IPS-18c (cell line): ENCODE results near the gene TMOD1.
"Not testable (repeated sequence)": the region's sequence is repeated elsewhere in the genome, so short reads cannot be mapped to it uniquely, and the experiment has no call there.

Experiments
- H3K4me3 ChIP-seq: 2 replicates; pipeline ENCODE4 v1.7.0; 2013; ENCODE audit warnings: low read depth, mild to moderate bottlenecking, low read length, moderate library complexity; ENCODE audit not compliant: insufficient read depth
- H3K9me3 ChIP-seq: one replicate; pipeline ENCODE4 v1.6.1; 2013; ENCODE audit warnings: mild to moderate bottlenecking, low read length, moderate library complexity; ENCODE audit not compliant: control insufficient read depth, insufficient read depth

The TMOD1 gene

DNA sequence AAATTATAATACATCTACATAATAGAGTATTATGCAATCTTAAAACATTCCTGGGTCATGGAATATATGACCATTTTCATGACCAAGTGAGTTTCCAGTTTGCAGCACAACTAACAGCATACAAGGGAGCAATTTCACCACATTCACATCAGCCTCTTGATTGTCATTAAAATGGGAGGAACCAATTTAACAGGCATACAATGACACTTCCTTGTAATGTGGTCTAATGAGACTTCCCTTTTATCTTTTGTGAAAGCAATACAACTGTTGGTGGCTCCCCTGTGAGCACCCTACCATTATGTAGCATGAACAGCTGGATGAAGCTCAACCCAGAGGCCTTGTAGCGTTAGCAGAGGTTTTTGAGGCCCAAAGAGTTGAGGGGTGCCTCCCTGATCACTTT, 13.6 kb upstream of the TMOD1 start:
- H3K4me3 ChIP-seq: no peak overlapping the region

DNA sequence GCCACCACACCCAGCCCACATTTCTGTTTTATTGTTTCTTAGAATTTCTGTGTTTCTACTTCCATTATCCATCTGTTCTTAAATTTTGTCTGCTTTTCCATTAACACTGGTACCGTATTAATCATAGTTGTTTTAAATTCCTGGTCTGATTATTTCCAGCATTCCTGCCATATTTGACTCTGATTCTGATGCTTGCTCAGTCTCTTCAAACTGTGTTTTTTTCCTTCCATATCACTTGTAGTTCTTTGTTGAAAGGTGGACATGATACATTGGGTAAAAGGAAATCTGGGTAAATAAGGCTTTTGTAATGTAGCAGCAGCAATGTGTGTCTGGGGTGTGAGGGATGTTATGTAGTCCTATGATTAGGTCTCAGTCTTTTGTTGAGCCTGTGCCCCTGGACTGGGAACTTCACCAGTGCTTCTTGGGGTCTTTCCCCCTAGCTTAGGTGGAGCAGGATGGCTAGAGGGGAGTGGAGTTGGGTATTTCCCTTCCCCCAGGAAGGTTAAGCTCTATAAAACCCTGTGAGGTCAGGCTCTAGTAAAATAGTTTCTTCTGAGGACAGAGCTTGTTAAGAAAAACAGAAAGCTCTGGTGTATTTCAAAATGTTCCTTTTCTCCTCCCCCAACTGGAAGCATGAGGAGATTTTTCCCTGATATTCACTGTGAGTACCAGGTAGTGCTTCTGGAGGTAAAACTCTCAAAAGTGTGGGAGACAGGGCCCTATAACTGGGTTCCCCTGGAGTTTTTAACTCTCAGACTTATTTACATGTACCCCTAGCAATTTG, 10.1 kb upstream of the TMOD1 start:
- no peaks in the 10 kb centered on the region for H3K9me3 ChIP-seq
- H3K4me3 ChIP-seq: no peak overlapping the region

More for the DNA sequence above, 13.6 kb upstream of the TMOD1 start:
- no peaks in the 10 kb centered on the region for H3K9me3 ChIP-seq

DNA sequence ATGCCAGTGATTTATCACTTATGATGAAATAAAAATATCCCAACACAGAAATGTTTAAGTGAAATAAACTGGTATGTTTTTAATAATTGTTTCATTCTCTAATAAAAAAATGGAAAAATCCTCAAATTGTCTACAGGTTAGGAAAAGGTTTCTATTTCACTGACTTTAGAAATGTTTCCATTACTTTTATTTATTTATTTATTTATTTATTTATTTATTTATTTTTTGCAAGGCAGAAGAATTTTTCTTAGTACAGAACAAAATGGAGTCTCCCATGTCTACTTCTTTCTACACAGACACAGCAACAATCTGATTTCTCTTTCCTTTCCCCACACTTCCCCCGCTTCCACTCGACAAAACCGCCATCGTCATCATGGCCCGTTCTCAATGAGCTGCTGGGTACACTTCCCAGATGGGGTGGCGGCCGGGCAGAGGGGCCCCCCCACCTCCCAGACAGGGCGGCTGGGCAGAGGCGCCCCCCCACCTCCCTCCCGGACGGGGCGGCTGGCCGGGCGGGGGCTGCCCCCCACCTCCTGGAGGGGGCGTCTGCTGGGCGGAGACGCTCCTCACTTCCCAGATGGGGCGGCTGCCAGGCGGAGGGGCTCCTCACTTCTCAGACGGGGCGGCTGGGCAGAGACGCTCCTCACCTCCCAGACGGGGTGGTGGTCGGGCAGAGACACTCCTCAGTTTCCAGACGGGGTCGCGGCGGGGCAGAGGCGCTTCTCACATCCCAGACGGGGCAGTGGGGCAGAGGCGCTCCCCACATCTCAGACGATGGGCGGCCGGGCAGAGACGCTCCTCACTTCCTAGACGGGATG, 3.7 kb upstream of the TMOD1 start:
- H3K4me3 ChIP-seq, H3K9me3 ChIP-seq: not testable (repeated sequence)

DNA sequence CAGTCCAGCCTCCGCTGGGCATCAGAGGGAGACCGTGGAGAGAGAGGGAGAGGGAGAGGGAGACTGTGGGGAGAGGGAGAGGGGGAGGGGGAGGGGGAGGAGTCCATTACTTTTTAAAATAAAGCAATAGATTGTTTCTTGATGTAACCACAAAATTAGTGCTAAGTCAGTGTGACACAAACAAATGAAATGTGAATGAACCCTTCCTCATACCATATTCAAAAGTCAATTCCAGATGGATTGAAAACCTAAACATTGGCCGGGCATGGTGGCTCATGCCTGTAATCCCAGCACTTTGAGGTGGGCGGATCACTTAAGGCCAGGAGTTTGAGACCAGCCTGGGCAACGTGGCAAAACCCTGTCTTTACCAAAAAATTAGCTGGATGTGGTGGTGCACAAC, 2.6 kb upstream of the TMOD1 start:
- H3K9me3 ChIP-seq, H3K4me3 ChIP-seq: not testable (repeated sequence)

DNA sequence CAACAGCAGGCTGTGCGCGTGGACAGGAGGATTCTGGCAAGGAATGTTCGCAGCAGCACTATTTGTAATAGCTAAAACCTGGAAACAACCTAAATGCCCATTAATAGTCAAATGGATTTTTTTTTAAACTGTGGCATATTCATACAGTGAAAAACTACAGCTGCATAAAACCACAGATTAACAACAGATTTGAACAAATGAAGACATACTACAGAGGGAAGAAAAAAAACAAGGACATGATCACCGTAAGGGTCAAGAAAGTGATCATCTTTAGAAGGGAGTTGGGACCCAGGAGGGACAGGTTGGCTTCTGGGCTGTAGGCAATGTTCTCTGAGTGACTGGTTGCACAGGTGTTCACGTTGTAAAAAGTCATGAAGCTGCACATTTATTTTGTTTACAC, 1.2 kb upstream of the TMOD1 start:
- no peaks in the 10 kb centered on the region for H3K9me3 ChIP-seq
- no peak overlapping the region for H3K4me3 ChIP-seq

DNA sequence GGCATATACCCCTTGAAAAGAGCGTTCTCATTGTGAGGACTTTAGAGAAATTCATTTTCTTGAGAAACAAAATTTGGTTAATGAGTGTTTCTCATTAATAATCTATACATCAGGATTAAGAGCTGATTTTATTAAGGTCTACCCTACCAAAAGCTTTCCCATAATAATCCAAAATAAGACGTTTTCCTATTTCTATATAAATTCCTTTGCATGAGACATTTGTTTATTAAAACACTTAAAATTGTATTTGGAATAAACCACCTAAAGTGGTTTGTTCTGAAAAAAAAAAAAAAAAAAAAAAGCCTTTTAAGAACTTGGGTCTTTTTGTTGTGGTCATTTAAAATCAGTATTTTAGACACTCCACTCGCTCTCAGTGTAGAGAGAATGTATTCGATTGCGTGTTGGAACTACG, 695 bp upstream of the TMOD1 start:
- H3K9me3 ChIP-seq: no peaks in the 10 kb centered on the region
- peak overlapping the region; percentile 44; the same call in 1 of the 2 replicates for H3K4me3 ChIP-seq

DNA sequence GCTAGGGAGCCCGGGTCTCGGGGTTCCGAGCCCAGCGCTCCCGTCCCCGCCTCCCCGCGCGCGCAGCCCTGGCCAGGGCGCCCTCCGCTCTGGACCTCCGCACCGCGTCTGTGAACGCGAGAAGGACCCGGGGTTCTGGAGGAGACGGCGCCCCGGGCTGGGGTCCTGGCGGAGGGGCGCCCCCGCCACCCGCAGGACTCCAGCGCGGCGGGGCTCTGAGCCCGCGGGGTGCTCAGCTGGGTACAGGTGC, 431 bp downstream of the TMOD1 start:
- Histone ChIP-seq H3K9me3 (no peaks in the 10 kb centered on the region), H3K4me3 (peak overlapping the region; percentile 60)

DNA sequence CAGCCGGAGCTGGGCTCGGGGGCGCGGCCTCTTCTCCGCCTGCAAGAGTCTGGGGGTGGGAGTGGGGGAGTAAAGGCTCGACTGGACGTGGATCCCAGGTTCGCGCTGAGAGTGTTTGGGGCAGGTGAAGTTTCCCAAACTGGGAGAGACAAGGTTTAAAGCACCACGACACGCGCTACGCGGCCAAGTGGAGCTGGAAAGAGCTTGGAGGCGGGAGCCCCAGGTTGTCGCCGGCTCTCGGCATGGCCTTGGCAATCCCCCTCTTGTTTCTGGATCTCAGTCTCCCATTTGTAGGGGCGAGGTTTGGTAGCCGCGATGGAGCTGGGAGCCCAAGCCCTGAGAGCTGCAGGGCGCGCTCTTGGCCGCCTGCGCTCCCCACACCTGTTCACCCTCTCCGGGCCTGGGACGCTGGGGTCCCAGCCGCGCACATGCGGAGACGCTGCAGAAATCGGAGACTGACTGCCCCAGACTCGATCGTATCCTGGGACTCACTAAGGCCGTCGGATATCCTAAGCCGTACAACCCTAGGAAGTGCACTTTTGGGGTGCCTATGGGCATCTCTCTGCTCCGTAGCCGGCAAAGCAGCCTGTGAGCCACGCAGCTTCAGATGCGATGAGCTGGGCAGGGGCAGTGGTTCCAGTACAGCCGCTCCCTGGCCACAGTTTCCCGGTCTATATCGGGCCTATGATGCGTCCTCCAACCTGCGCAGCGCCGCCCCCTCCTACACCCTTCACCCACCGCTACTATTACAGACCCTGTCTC, 937 bp downstream of the TMOD1 start:
- Histone ChIP-seq H3K9me3 (no peaks in the 10 kb centered on the region), H3K4me3 (peak overlapping the region; percentile 60)

DNA sequence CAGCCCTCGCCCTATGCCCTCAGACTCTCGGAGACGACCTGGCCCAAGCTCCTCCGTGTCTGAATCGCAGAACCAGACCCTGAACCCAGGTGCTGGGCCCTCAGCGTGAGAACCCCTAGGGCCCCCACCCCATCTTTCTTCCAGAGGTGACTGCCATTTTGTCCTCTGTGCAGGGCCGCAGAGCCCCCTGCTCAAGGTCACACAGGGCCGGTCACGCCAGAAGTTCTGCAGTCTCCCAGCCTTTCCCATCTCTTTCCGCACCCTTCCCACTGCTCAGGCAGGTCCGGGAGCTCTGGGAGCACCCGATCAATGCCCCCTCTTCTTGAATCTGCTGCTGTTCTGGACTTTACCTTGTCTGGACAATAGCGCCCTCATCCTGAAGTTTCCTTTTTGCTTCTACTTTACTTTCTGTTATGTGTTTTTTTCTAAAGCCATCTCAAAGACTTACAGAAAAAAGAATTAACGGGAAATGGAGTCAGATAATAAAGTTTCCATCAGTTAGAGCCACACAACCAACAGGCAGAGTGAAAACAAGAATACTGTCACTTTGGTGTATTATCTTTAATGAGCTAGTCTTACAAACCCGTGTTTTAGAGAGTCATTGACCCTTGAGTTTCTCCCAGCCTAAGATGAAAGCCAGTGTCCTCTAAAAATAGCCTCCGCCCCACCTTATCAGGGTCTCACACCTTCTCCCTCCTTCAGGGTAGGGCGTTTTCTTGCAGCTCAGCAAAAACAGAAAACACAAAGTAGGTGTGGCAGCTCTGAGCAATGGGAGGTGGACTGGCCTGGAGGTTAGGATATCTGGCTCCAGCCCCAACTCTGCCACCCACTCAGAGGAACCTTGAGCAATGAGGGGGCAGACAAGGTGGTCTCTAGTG, 1.8 kb downstream of the TMOD1 start:
- Histone ChIP-seq H3K9me3 (no peaks in the 10 kb centered on the region), H3K4me3 (peak overlapping the region; percentile 60)

DNA sequence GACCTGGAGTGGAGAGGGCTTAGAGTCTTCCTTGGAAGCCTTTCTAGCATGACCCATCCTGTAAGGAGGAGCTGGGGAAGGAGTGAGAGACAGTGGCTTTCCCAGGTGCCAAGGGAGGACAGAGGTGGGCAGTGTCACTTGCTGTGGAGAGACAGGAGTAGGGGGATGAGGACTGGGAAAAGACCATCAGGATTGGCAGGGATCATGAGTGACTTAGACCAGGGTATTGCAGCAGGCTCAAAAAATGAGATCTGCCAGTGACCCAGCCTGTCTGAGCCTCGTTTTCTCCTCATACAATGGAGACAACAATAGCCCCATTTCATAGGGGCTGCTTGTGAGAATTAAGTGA, 2.4 kb downstream of the TMOD1 start:
- no peak overlapping the region for H3K4me3 ChIP-seq
- no peaks in the 10 kb centered on the region for H3K9me3 ChIP-seq

DNA sequence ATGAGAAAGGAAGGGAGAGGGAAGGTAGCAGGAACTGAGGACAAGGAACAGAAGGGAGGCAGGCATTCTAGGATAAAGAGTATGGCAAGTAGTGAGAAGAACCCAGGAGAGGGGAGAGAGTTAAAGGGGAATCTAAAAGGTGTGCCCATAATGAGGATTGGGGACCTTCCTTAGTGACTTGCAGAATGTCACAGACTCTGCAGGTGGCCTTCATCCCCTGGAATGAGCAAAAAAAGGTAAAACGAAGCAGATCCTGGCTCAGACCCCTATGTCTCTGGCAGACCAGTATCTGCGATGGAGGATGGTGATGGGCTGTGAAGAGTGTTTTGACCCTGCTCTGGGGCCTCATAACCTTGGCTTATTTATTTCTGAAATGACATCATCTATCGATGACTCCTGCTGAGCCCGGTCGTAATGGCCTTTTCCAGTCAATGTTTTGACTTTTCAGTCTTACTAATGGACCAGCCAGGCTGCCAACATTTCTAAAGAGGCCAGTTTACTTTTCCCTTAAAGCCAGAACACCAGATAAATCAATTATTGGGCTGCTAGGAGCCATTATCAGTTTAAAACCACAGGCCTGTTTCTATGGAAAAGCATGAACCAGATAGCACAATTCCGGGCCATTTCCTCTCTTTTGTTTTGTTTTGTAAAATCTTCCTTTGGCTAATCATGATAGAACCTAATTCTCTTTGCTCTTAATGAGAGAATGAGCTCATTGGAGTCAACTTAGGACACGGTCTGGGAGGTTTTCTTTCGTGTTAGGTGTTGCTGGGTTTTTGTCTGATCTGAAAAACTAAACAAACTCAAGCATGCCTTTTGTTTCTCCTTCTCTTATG, 3.1 kb downstream of the TMOD1 start:
- H3K4me3 ChIP-seq: no peak overlapping the region

DNA sequence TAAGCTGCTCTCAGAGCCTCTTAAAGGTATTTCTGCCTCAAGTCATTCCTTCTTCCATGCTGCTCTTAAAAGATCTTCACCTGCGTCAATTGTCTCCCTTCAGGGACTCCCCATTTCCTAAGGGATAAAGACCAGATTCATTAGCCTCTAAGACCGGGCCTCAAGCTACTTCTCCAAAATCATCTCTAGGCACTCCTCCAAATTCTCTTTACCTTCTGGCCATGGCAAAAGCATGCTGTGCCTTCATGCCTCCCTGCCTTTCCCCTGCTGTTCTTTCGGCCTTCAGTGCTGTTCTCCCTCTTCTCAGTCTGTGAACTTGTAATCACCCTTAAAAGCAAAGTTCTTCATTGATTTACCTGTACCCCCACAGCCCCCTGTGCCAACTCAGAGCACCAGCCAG, 4.4 kb downstream of the TMOD1 start:
- H3K4me3 ChIP-seq: no peak overlapping the region
- H3K9me3 ChIP-seq: no peaks in the 10 kb centered on the region

More for the DNA sequence above, 3.1 kb downstream of the TMOD1 start:
- no peaks in the 10 kb centered on the region for H3K9me3 ChIP-seq

DNA sequence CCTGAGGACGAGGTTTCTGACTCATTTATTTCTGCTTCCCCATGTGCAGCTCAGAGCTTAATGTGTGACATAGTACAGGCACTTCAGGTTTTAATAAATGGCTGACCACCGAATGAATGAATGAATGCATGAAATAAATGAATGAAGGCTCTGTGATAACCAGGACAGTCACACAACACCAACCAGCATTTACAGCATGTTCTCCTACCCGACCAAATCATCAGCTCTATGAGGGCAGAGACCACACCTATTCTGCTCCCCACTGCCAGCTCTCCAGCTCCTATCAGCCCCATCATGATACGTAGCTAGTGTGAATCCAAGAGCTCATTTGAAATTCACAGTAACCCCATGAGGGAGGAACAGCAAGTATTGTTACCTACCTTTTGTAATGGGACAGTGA, 4.8 kb downstream of the TMOD1 start:
- H3K9me3 ChIP-seq: no peaks in the 10 kb centered on the region
- no peak overlapping the region for H3K4me3 ChIP-seq

DNA sequence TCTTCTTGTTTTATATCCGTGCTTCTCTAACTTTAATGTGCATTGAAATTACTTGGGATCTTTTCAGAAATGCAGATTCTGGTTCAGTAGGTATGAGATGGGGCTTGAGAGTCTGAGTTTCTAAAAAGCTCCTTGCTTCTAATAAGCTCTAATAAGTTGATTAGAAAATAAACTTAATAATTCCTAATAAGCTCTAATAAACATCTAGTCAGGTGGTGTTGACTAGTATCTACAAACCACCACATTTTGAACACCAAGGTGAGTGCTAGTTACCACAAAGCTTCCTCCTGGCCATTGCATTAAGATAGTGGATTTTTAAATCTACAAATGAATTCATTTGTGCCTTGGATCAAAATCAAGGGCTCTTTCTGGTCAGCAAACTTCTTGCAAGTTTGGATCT, 5.3 kb downstream of the TMOD1 start:
- no peak overlapping the region for H3K4me3 ChIP-seq
- H3K9me3 ChIP-seq: no peaks in the 10 kb centered on the region

DNA sequence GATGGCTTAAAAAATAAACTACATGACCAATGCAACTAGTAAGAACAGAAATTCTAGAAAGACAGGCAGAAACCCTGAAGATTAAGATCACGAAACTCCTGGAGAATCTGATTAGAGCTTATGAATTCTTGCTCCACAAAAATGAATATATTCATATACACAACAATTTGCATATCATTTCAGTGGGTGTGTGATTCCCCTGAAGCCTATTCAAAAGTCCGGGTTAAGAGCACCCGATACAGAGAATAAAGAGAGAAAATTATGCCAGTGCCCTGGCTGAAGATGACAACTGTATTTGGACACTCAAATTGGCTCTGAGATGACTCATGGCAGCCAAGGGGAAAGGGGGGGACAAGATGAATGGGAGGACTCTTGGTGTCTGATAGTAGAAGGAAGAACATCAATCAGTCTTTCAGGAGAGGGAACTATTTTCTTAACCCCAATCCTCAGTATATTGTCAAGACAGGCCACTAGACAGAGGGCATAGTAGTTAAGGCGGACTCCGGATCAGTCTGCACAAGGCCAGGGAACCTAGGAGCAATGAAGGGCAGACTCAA, 6.0 kb downstream of the TMOD1 start:
- Histone ChIP-seq H3K4me3 (no peak overlapping the region), H3K9me3 (no peaks in the 10 kb centered on the region)

DNA sequence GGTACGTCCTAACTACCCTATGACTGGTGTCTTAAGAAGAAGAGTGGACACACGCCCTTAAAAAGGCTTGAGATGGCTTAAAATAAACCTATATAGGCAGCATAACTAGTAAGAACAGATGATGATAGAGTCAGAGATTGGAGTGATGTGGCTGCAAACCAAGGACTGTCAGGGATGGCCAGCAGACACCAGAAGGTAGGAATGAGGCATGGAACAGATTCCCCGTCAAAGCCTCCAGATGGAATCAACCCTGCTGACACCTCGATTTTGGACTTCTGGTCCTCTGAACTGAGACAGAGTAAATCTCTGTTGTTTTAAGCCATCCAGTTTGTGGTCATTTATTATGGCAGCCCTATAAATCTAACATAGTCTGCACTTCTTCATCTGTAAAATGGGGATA, 7.4 kb downstream of the TMOD1 start:
- no peak overlapping the region for H3K4me3 ChIP-seq
- H3K9me3 ChIP-seq: no peaks in the 10 kb centered on the region
